BLaER1 (cell line): ENCODE measurements around the gene SCAPER.

Source experiments
- H3K27ac ChIP-seq: shearing (Covaris generic); formaldehyde crosslinking; 2 replicates; pipeline ENCODE4 v1.8.1; 2022
- H3K27me3 ChIP-seq: shearing (Covaris generic); formaldehyde crosslinking; 2 replicates; pipeline ENCODE4 v1.8.1; 2022
- H3K36me3 ChIP-seq: shearing (Covaris generic); formaldehyde crosslinking; 2 replicates; pipeline ENCODE4 v1.8.1; 2022
- H3K4me1 ChIP-seq: shearing (Covaris generic); formaldehyde crosslinking; 2 replicates; pipeline ENCODE4 v1.8.1; 2022
- H3K4me2 ChIP-seq: shearing (Covaris generic); formaldehyde crosslinking; 2 replicates; pipeline ENCODE4 v1.8.1; 2022
- H3K4me3 ChIP-seq: shearing (Covaris generic); formaldehyde crosslinking; 2 replicates; pipeline ENCODE4 v1.8.1; 2022
- H3K9ac ChIP-seq: shearing (Covaris generic); formaldehyde crosslinking; 2 replicates; pipeline ENCODE4 v1.8.1; 2022
- H3K9me3 ChIP-seq: shearing (Covaris generic); formaldehyde crosslinking; 2 replicates; pipeline ENCODE4 v1.8.1; 2022
- H4K20me1 ChIP-seq: shearing (Covaris generic); formaldehyde crosslinking; 2 replicates; pipeline ENCODE4 v1.8.1; 2022
- Cebpa-rat ChIP-seq: shearing (Covaris generic); IDR thresholded peaks from 2 replicates; pipeline ENCODE4 v1.8.1; 2022

SCAPER gene

GRCh38 chr15:76684002-76684401 is 221.1 kb downstream of the SCAPER start:
- H3K36me3 ChIP-seq: no peaks in the 10 kb centered on the region
- no peak overlapping the region for H3K9ac ChIP-seq
- H3K4me1 ChIP-seq: no peaks in the 10 kb centered on the region; the same call in 1 of the 2 replicates
- 0 out of 2 replicates have a peak, but pooled peaks cover 6% of the 10 kb centered on the region for H3K9me3 ChIP-seq
- H3K27me3 ChIP-seq: no peaks in the 10 kb centered on the region
- no peak overlapping the region for H3K4me3 ChIP-seq
- H3K4me2 ChIP-seq: no peak overlapping the region
- H4K20me1 ChIP-seq: no peaks in the 10 kb centered on the region
- no peak for TF ChIP-seq Cebpa-rat
- H3K27ac ChIP-seq: no peak overlapping the region

GRCh38 chr15:76682833-76683232 is 222.3 kb downstream of the SCAPER start:
- 0 out of 2 replicates have a peak, but pooled peaks cover 4% of the 10 kb centered on the region for H3K9me3 ChIP-seq

GRCh38 chr15:76682259-76682658 is 222.9 kb downstream of the SCAPER start:
- Histone ChIP-seq H3K36me3 (no peaks in the 10 kb centered on the region), H3K9me3 (no peaks in the 10 kb centered on the region), H3K27me3 (no peaks in the 10 kb centered on the region), H3K27ac (no peak overlapping the region), H4K20me1 (no peaks in the 10 kb centered on the region), H3K4me1 (no peaks in the 10 kb centered on the region; the same call in 1 of the 2 replicates), H3K4me3 (no peak overlapping the region), H3K9ac (no peak overlapping the region), H3K4me2 (no peak overlapping the region)
- no peak for TF ChIP-seq Cebpa-rat

More at GRCh38 chr15:76682833-76683232, 222.3 kb downstream of the SCAPER start:
- H3K36me3 ChIP-seq: no peaks in the 10 kb centered on the region
- no peaks in the 10 kb centered on the region for H4K20me1 ChIP-seq
- no peak overlapping the region for H3K27ac ChIP-seq
- H3K4me2 ChIP-seq: no peak overlapping the region
- H3K27me3 ChIP-seq: no peaks in the 10 kb centered on the region
- no peak overlapping the region for H3K9ac ChIP-seq
- no peak overlapping the region for H3K4me3 ChIP-seq
- H3K4me1 ChIP-seq: no peaks in the 10 kb centered on the region; the same call in 1 of the 2 replicates
- no peak for TF ChIP-seq Cebpa-rat

GRCh38 chr15:76678766-76679165 is 226.4 kb downstream of the SCAPER start:
- Histone ChIP-seq H3K4me1 (no peaks in the 10 kb centered on the region; the same call in 1 of the 2 replicates), H3K4me2 (no peak overlapping the region), H3K9me3 (no peaks in the 10 kb centered on the region), H3K27ac (no peak overlapping the region), H3K9ac (no peak overlapping the region), H3K4me3 (no peak overlapping the region), H3K36me3 (no peaks in the 10 kb centered on the region), H3K27me3 (no peaks in the 10 kb centered on the region), H4K20me1 (no peaks in the 10 kb centered on the region)
- TF ChIP-seq Cebpa-rat: no peak

- H3K27ac ChIP-seq: no peak overlapping the region
- H4K20me1 ChIP-seq: no peaks in the 10 kb centered on the region
- H3K9ac ChIP-seq: no peak overlapping the region
- no peaks in the 10 kb centered on the region for H3K9me3 ChIP-seq
- H3K27me3 ChIP-seq: no peaks in the 10 kb centered on the region
- H3K4me1 ChIP-seq: no peaks in the 10 kb centered on the region
- no peak overlapping the region for H3K4me2 ChIP-seq
- H3K4me3 ChIP-seq: no peak overlapping the region
- no peaks in the 10 kb centered on the region for H3K36me3 ChIP-seq
- no peak for TF ChIP-seq Cebpa-rat
Measured at GRCh38 chr15:76674883-76675282, 230.3 kb downstream of the SCAPER start.

- no peak for TF ChIP-seq Cebpa-rat
Measured at GRCh38 chr15:76669521-76670207, 235.5 kb downstream of the SCAPER start.

GRCh38 chr15:76668900-76669299 is 236.2 kb downstream of the SCAPER start:
- TF ChIP-seq Cebpa-rat: no peak
- no peak overlapping the region for H3K27ac ChIP-seq

More at GRCh38 chr15:76669521-76670207, 235.5 kb downstream of the SCAPER start:
- Histone ChIP-seq H3K4me3 (no peak overlapping the region), H3K36me3 (no peaks in the 10 kb centered on the region), H3K9ac (no peak overlapping the region), H3K4me1 (no peaks in the 10 kb centered on the region), H3K27me3 (no peaks in the 10 kb centered on the region), H3K27ac (no peak overlapping the region), H4K20me1 (no peaks in the 10 kb centered on the region), H3K4me2 (no peak overlapping the region), H3K9me3 (no peaks in the 10 kb centered on the region)

GRCh38 chr15:76667943-76668715 is 237.0 kb downstream of the SCAPER start:
- Histone ChIP-seq H3K9me3 (no peaks in the 10 kb centered on the region), H3K4me3 (no peak overlapping the region), H3K4me2 (no peak overlapping the region), H3K27ac (no peak overlapping the region), H3K9ac (no peak overlapping the region), H4K20me1 (no peaks in the 10 kb centered on the region), H3K4me1 (no peaks in the 10 kb centered on the region), H3K27me3 (no peaks in the 10 kb centered on the region), H3K36me3 (no peaks in the 10 kb centered on the region)
- no peak for TF ChIP-seq Cebpa-rat

More at GRCh38 chr15:76668900-76669299, 236.2 kb downstream of the SCAPER start:
- Histone ChIP-seq H3K9ac (no peak overlapping the region), H3K9me3 (no peaks in the 10 kb centered on the region), H3K4me2 (no peak overlapping the region), H3K27me3 (no peaks in the 10 kb centered on the region), H4K20me1 (no peaks in the 10 kb centered on the region), H3K4me3 (no peak overlapping the region), H3K4me1 (no peaks in the 10 kb centered on the region), H3K36me3 (no peaks in the 10 kb centered on the region)

GRCh38 chr15:76664895-76665294 is 240.2 kb downstream of the SCAPER start:
- Histone ChIP-seq H3K27me3 (no peaks in the 10 kb centered on the region), H3K4me3 (no peak overlapping the region), H3K36me3 (no peaks in the 10 kb centered on the region), H3K27ac (no peak overlapping the region), H3K4me1 (no peaks in the 10 kb centered on the region), H3K4me2 (no peak overlapping the region), H3K9me3 (no peaks in the 10 kb centered on the region), H4K20me1 (no peaks in the 10 kb centered on the region), H3K9ac (no peak overlapping the region)
- no peak for TF ChIP-seq Cebpa-rat

- no peak overlapping the region for H3K4me2 ChIP-seq
- no peak overlapping the region for H3K4me3 ChIP-seq
- no peak overlapping the region for H3K27ac ChIP-seq
- H3K9ac ChIP-seq: no peak overlapping the region
- H3K27me3 ChIP-seq: no peaks in the 10 kb centered on the region
- no peaks in the 10 kb centered on the region for H4K20me1 ChIP-seq
- H3K4me1 ChIP-seq: no peaks in the 10 kb centered on the region
- no peaks in the 10 kb centered on the region for H3K9me3 ChIP-seq
- no peaks in the 10 kb centered on the region for H3K36me3 ChIP-seq
- TF ChIP-seq Cebpa-rat: no peak
Measured at GRCh38 chr15:76664411-76664810, 240.7 kb downstream of the SCAPER start.
